Right atrium auricular region (tissue), 2 donors: ENCODE measurements around the gene MGME1. TPM values are rescaled to one million over a fixed set of nuclear protein-coding genes. Genes with fewer than 3 reads are reported as not detected.

ENCODE experiments used
- DNase-seq: peaks from one replicate; pipeline ENCODE4 v3.0.0-alpha.2; 2019; ENCODE audit warnings: low spot score
- H3K27ac ChIP-seq, 2 donors: fragments of 200-600 bp; sonication (generic); 1 replicate in 1 of 2; 2 replicates in 1 of 2; pipeline ENCODE4 v1.5.1; 2016 to 2019
- H3K27me3 ChIP-seq, 2 donors: fragments of 200-600 bp; sonication (generic); one replicate each; pipeline versions ENCODE4 v1.5.1 to v1.6.0; 2017 to 2019
- H3K36me3 ChIP-seq: fragments of 200-600 bp; sonication (generic); one replicate; pipeline ENCODE4 v1.5.1; 2016
- H3K4me1 ChIP-seq, 2 donors: fragments of 200-600 bp; sonication (generic); one replicate each; pipeline versions ENCODE4 v1.5.1 to v1.6.0; 2017 to 2019
- H3K4me3 ChIP-seq, 2 donors: fragments of 200-600 bp; sonication (generic); 1 replicate in 1 of 2; 2 replicates in 1 of 2; pipeline ENCODE4 v1.5.1; 2017 to 2019; ENCODE audit warnings: mild to moderate bottlenecking in 1 of 2, moderate library complexity in 1 of 2
- H3K9me3 ChIP-seq, 2 donors: fragments of 200-600 bp; sonication (generic); one replicate each; pipeline ENCODE4 v1.5.1; 2019
- CTCF ChIP-seq, 2 donors: fragments of 200-600 bp; sonication (generic); IDR thresholded peaks; one replicate each; pipeline ENCODE4 v1.5.1; 2019; ENCODE audit warnings: antibody characterized with exemption in 2 of 2
- total RNA-seq, 2 donors: library from RNA; depleted of rRNA; stranded (reverse); fragments of >200 nt; gene quantifications; one replicate each; pipeline ENCODE4 v1.1.0, GENCODE V29; 2016

MGME1 gene
- total RNA-seq, 2 donors from 2014 or later: 2.7 to 7.1 TPM

DNA sequence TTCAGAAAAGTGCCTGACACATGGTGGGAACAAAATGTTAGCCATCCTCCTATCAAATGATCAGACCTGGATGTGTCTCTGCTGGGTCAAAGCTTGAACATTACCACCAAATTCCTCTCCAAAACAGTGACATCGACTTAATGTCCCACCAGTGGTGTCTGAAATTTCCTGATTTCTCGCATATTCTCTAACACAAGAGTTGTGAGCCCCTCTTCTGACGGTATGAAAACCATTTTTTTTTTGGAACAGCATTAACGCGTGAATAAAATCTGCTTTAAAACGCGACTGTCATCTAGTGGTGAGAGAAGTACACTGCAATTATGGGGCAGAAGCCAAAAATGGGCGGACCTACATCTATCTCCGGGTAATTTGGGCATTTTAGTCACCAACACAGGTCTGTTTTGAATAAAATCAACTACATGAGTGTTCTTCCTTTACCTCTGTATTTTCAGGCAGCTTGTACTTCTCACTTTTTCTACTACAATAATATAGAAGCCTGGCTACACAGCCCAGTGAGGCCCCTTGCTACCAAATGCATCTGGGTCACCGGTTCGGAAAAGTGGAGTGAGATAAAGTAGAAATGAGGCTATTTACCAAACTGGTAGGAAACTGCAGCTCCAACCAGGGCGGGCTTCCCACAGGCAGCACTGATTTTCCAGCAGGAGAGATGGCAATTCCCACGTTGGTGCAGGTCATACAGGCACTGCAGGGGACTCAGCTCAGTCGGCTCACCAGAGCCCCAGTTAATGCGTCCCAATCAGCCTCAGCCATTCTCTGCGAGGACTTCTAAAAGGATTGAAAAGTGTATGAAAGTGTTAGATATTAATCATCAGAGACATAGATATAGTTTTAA is 27.4 kb downstream of the MGME1 start:
- H3K27ac ChIP-seq: no peak overlapping the region
- no peaks in the 10 kb centered on the region for H3K27me3 ChIP-seq
- no peaks in the 10 kb centered on the region for H3K9me3 ChIP-seq
- no peaks in the 10 kb centered on the region for H3K36me3 ChIP-seq
- H3K4me3 ChIP-seq: no peak overlapping the region
- TF ChIP-seq CTCF (IDR thresholded peaks at IDR 0.05): peak; percentile 96 to 97
- DNase-seq: no peak
- peaks cover 0 to 5% of the 10 kb centered on the region in 2 donors for H3K4me1 ChIP-seq

GRCh38 chr20:17998446-17998845 is 29.6 kb downstream of the MGME1 start:
- H3K27ac ChIP-seq: no peak overlapping the region
- no peaks in the 10 kb centered on the region for H3K27me3 ChIP-seq
- no peaks in the 10 kb centered on the region for H3K36me3 ChIP-seq
- no peak for DNase-seq
- H3K4me3 ChIP-seq: no peak overlapping the region
- H3K9me3 ChIP-seq: no peaks in the 10 kb centered on the region
- TF ChIP-seq CTCF (IDR thresholded peaks at IDR 0.05): no peak
- H3K4me1 ChIP-seq: peaks cover 0 to 5% of the 10 kb centered on the region in 2 donors

- Histone ChIP-seq H3K36me3 (no peaks in the 10 kb centered on the region), H3K9me3 (no peaks in the 10 kb centered on the region), H3K4me3 (no peak overlapping the region), H3K4me1 (peaks cover 0 to 5% of the 10 kb centered on the region in 2 donors), H3K27me3 (no peaks in the 10 kb centered on the region), H3K27ac (no peak overlapping the region)
- DNase-seq: no peak
- no peak for TF ChIP-seq CTCF (IDR thresholded peaks at IDR 0.05)
Observed at GRCh38 chr20:17999566-17999965, 30.7 kb downstream of the MGME1 start.

- H3K27ac ChIP-seq: no peak overlapping the region
Observed at GRCh38 chr20:18001131-18001921, 32.5 kb downstream of the MGME1 start.

GRCh38 chr20:18003897-18004296 is 35.1 kb downstream of the MGME1 start:
- H3K4me1 ChIP-seq: peaks cover 0 to 8% of the 10 kb centered on the region in 2 donors
- no peak overlapping the region for H3K4me3 ChIP-seq
- no peak for TF ChIP-seq CTCF (IDR thresholded peaks at IDR 0.05)
- no peaks in the 10 kb centered on the region for H3K9me3 ChIP-seq
- H3K27me3 ChIP-seq: no peaks in the 10 kb centered on the region
- H3K27ac ChIP-seq: no peak overlapping the region
- DNase-seq: no peak
- H3K36me3 ChIP-seq: no peaks in the 10 kb centered on the region

More at GRCh38 chr20:18001131-18001921, 32.5 kb downstream of the MGME1 start:
- no peak for TF ChIP-seq CTCF (IDR thresholded peaks at IDR 0.05)
- H3K9me3 ChIP-seq: no peaks in the 10 kb centered on the region
- H3K4me1 ChIP-seq: peaks cover 0 to under 1% of the 10 kb centered on the region in 2 donors
- H3K4me3 ChIP-seq: no peak overlapping the region
- H3K27me3 ChIP-seq: no peaks in the 10 kb centered on the region
- H3K36me3 ChIP-seq: no peaks in the 10 kb centered on the region
- DNase-seq: peak; percentile 91
